ENCODE data around the gene PRDM16.

PRDM16 gene

GRCh38 chr1:3457910-3458883 lies 389.2 kb downstream of the PRDM16 start:
- DNase-seq, result no peak

GRCh38 chr1:3459051-3459908 lies 390.3 kb downstream of the PRDM16 start:
- no peak for DNase-seq

- DNase-seq, result peak; percentile 88
Measured at GRCh38 chr1:3459940-3460671, 391.1 kb downstream of the PRDM16 start.

- peak; percentile 93 for DNase-seq
Measured at GRCh38 chr1:3460672-3461131, 391.7 kb downstream of the PRDM16 start.

- no peak for DNase-seq
Measured at GRCh38 chr1:3461238-3461933, 392.4 kb downstream of the PRDM16 start.

GRCh38 chr1:3461934-3462275 lies 392.9 kb downstream of the PRDM16 start:
- no peak for DNase-seq

GRCh38 chr1:3462356-3463012 lies 393.5 kb downstream of the PRDM16 start:
- no peak for DNase-seq

GRCh38 chr1:3463013-3463385 lies 394.0 kb downstream of the PRDM16 start:
- no peak for DNase-seq

- DNase-seq, result no peak
Measured at GRCh38 chr1:3463408-3463863, 394.4 kb downstream of the PRDM16 start.

GRCh38 chr1:3463891-3464648 lies 395.1 kb downstream of the PRDM16 start:
- no peak for DNase-seq

- DNase-seq, result no peak
Measured at GRCh38 chr1:3464649-3465025, 395.6 kb downstream of the PRDM16 start.

- DNase-seq, result no peak
Measured at GRCh38 chr1:3465091-3465934, 396.3 kb downstream of the PRDM16 start.

GRCh38 chr1:3465935-3466321 lies 396.9 kb downstream of the PRDM16 start:
- DNase-seq, result no peak

- DNase-seq, result no peak
Measured at GRCh38 chr1:3466366-3467075, 397.5 kb downstream of the PRDM16 start.

- no peak for DNase-seq
Measured at GRCh38 chr1:3467096-3468036, 398.4 kb downstream of the PRDM16 start.

- no peak for DNase-seq
Measured at GRCh38 chr1:3468236-3469103, 399.5 kb downstream of the PRDM16 start.
